HG03196 (cell line): ENCODE data around the gene PTPA.

ENCODE experiments used
- ATAC-seq: cut with Tn5 transposase; IDR thresholded peaks from one replicate; pipeline ENCODE4 v1.9.1; 2021; ENCODE audit not compliant: unreplicated experiment

The PTPA gene

GRCh38 chr9:129110740-129111527 is at the start of gene PTPA, which contains the start of gene CRAT:
Gene PTPA, plus strand, starts transcription at chr9:129111415. Its CDS starts 186 bp downstream, at chr9:129111601.
Gene CRAT, minus strand, starts transcription at chr9:129110793. Its CDS starts 284 bp downstream, at chr9:129110509.
- ATAC-seq, result peak; percentile 77

GRCh38 chr9:129063061-129063460 is 48.2 kb upstream of the PTPA start:
- ATAC-seq, result no peak

GRCh38 chr9:129064499-129064908 is 46.7 kb upstream of the PTPA start:
- ATAC-seq, result no peak

GRCh38 chr9:129068110-129068509 is 43.1 kb upstream of the PTPA start:
- ATAC-seq, result no peak

- peak; percentile 62 for ATAC-seq
Observed at GRCh38 chr9:129068990-129069861, 42.0 kb upstream of the PTPA start.

GRCh38 chr9:129069862-129070641 is 41.2 kb upstream of the PTPA start:
- no peak for ATAC-seq

- no peak for ATAC-seq
Observed at GRCh38 chr9:129070696-129071525, 40.3 kb upstream of the PTPA start.

GRCh38 chr9:129071526-129072126 is 39.6 kb upstream of the PTPA start:
- no peak for ATAC-seq

GRCh38 chr9:129072171-129072570 is 39.0 kb upstream of the PTPA start:
- no peak for ATAC-seq

- no peak for ATAC-seq
Observed at GRCh38 chr9:129073404-129073803, 37.8 kb upstream of the PTPA start.

- ATAC-seq, result no peak
Observed at GRCh38 chr9:129074106-129074505, 37.1 kb upstream of the PTPA start.

- ATAC-seq, result no peak
Observed at GRCh38 chr9:129075996-129076639, 35.1 kb upstream of the PTPA start.

GRCh38 chr9:129076640-129077037 is 34.6 kb upstream of the PTPA start:
- no peak for ATAC-seq

- no peak for ATAC-seq
Observed at GRCh38 chr9:129077236-129077635, 34.0 kb upstream of the PTPA start.

GRCh38 chr9:129078691-129079503 is 32.3 kb upstream of the PTPA start:
- ATAC-seq, result no peak

GRCh38 chr9:129079829-129080228 is 31.4 kb upstream of the PTPA start:
- no peak for ATAC-seq

- ATAC-seq, result no peak
Observed at GRCh38 chr9:129080298-129080600, 31.0 kb upstream of the PTPA start.

- peak; percentile 89 for ATAC-seq
Observed at GRCh38 chr9:129080601-129081387, 30.4 kb upstream of the PTPA start, which contains the start of gene DOLPP1. Gene DOLPP1, plus strand, starts transcription at chr9:129081111. Its CDS starts 21 bp downstream, at chr9:129081132.
